ENCODE measurements around the gene CEACAM19.

- TF ChIP-seq CTCF (IDR thresholded peaks at IDR 0.05), result no peak
- no peak for TF ChIP-seq EZH2 (IDR thresholded peaks at IDR 0.05)
- no peak for TF ChIP-seq EZH2phosphoT487 (IDR thresholded peaks at IDR 0.05)
Measured at GRCh38 chr19:44712864-44713515, 41.7 kb downstream of the CEACAM19 start.
